DMS 273 treated with DMSO at 0.1 percent for 48 hours (cell line): ENCODE results near the gene ARL2BP.

Experiments
- DNase-seq: peaks from one replicate; lab custom pipeline; 2025; lab: John Stamatoyannopoulos, UW

The ARL2BP gene

DNA sequence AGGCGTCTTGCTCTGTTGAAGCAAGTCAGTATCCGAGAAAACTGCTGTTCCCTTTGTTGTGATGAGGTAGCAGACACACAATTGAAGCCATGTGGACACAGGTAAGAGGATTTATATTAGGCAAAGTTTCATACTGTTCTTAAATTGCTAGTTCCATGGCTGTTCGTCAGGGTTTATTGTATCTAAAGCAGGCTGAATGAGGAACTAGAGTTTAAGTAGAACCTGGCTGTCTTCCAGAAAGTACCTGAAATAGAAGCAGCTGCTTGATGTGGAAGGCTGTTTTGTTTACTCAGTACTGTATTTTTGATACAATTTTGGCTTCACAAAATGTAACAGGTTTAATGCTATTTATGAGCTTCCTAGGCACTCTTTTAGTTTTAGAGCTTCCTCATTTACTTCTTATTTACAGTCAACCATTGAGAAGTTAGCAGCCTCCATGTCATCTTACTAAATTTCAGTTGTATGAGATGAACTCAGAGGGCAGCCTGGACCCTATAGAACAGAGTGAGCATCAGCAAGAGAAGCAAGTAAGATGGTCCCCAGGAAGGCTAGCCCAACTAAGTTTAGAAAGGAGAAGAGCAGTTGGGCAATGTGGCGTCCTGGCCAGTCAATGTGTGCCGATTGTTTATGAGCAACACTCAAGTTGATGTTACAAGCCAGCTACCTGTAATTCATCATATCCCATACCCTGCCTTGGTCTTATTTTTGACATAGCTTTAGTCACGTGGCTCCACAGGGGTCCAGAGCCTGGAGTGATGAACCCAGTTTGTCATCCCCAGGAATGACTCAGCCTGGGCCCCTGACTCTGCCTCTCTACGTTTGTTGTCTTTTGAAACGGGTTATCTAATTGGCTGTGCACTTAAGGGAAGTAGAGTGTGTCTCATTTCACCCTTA lies 9.7 kb upstream of the ARL2BP start:
- no peak for DNase-seq

DNA sequence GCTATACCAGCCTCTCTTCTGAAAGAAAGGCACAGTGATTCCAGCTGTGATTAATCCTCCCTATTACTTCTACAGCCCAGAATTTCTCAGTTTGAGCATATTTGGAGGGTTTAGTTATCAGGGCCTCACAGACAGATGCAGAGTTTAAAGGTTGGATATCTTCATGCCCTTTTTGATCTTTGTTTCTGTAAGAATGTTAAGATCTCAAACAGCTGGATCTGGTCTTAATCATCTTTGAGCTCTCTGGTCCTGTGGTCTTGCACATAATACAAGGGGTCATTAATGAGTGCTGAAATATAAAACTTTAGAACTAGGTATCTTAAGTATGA lies 9.1 kb upstream of the ARL2BP start:
- no peak for DNase-seq

DNA sequence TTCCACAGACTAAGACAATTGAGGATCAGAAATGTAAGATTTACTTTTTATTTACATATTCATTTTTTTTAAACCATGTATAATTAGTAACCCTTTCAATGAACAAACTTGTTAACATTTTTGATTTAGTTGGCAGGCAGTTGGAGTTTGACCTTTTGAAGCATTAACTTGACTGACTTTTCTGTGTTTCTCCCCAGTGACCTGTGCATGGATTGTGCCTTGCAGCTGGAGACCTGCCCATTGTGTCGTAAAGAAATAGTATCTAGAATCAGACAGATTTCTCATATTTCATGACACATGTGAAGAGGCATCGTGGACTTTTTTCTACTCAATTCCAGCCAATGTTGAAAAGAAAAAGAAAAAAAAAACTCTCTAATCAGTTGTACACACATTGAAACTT lies 6.4 kb upstream of the ARL2BP start:
- DNase-seq = no peak

- no peak for DNase-seq
Measured at GRCh38 chr16:57239107-57239506, 6.0 kb upstream of the ARL2BP start.

DNA sequence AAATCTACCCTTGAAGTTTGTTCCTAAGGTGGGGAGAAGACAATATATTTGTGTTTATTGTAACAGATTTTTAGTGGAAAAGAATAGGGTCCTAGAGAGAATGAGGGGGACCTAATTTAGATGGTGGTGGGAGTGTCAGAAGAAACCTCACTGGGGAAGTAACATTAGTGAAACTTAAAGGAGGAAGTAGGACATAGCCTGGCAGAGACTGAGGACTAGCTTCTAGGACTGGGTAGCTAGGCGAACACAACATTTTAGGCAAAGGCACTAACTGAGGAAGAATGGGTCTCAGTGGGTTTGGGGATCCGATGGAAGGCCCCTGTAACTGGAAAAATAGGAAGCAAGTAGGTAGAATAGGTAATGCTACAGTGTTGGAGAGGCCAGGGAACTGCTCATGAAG lies 4.2 kb upstream of the ARL2BP start:
- DNase-seq = no peak

- DNase-seq = no peak
Measured at GRCh38 chr16:57242650-57243049, 2.4 kb upstream of the ARL2BP start.

DNA sequence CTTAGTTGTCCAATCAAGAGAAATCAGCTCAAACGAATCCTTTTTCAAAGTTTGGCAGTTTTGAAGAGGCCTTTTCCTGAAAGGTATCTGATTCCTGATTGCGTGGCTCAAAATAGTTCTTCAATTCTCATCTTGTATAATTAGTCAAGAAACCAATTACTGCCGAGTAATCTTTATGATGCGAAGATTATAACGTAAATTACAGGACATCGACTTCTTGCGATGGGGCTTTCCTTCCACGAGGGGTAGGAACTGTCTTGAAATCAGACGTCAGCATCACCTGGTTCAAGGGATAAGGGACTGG lies 644 bp upstream of the ARL2BP start:
- no peak for DNase-seq

DNA sequence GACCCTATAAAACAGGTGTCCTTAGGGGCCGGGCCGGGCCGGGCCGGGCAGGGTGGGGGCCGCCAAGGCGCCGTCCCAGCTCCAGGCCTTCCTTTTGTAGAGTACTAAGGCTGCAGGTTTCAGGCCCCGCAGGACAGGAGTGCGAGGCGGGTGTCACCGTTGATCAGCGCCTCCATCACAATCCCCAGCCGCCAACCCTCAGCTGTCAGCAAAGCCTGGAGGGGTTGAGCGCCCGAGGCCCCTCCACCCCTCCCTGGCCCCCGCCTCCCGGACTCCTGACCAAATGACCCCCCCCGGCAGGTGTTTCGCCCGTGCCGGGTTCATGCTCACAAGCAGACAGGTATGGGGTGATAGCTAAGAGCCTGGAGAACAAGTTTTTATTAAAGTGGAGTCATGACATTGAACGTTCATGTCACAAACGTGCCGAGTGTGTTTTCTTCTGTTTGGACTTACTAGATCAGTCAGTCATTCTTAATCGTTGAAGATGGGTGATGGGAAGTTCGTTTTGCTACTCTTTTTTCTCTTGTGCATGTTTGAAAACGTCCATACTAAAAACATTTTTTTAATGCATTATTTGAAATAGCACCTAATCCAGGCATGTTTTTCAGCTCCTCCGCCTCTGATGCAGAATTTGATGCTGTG lies 534 bp downstream of the ARL2BP start:
- no peak for DNase-seq

- DNase-seq = no peak
Measured at GRCh38 chr16:57251352-57251751, 6.3 kb downstream of the ARL2BP start.

DNA sequence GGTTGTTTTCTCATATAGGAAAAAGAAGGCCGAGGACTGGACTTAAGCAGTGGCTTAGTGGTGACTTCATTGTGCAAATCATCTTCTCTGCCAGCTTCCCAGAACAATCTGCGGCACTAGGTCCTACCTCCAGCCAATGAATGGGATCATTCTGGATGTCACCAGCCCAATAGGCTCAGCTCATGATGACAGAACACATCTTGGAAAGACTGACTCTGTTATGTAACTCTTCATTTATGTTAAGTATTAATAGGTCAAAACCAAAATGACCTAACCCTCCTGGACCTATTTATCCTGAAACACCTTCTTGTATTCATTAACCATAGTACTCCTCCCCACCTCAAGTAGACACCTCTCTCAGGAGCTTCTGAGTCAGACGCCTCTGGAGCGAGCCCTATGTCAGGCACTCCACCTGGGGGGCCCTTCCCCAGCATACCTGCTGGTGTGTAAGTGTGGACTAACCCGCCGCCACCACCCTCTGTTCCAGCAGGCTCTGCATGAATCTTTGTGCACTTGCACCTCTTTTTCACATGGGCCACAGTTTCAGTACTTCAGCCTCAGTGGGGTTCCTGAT lies 7.2 kb downstream of the ARL2BP start:
- DNase-seq = no peak

DNA sequence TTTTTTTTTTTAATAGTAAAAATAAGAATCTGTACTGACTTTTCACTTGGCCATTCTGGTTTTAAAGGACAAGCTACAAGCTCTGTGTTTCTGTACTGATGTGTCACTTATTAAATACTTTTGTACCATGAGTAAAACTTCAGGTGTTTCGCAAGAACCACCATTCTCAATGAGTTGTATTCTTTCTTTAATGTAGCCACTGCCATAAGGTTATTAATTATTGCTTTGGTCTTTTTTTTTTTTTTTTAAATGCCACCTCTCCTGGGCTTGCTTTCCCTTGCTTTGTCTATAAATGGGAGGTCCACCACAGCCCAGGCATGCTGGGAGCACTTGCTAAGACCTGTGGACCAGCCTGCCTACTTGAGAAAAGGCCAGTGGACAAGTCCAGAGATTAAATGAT lies 8.4 kb downstream of the ARL2BP start:
- DNase-seq = no peak

- DNase-seq = no peak
Measured at GRCh38 chr16:57255686-57256415, 10.8 kb downstream of the ARL2BP start.

DNA sequence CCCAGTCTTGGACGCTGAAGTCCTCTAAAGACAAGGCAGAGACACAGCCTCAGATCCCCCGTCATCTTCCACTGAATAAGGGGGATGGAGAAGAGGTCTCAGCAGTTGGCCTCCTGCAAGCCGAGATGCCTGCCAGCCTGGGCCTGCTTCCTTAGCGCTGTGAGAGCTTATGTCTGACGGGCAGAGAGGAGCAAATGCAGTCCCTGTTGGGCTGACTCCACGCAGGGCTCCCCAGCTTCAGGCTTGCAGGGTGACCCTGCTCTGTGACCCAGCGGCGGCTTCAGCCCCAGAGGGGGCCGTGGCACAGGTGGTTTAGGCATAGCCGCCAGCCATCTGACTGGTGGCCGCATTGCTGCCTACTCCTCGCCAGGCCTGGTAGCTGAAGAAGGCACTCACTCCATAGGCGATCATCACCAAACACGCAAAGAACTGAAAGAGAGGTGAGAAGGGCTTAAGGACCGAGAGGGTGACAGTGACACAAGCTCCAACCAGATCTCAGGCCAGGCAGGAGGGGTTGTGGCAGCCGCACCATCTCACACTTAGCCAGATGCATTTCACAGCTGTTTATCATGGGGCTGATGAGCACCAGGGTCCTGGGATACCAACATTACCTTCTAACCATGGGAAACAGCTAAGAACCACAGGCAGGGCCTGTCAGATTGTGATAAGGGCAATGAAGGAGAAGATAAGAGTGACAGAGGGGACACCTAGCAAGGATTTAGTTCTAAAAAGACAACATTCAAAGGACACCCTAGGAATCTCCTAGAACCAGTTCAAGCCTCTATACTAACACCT lies 11.7 kb downstream of the ARL2BP start:
- DNase-seq = no peak

GRCh38 chr16:57257455-57258070 lies 12.5 kb downstream of the ARL2BP start:
- no peak for DNase-seq

GRCh38 chr16:57258226-57258909 lies 13.3 kb downstream of the ARL2BP start:
- no peak for DNase-seq

GRCh38 chr16:57258910-57259475 lies 13.9 kb downstream of the ARL2BP start:
- no peak for DNase-seq

DNA sequence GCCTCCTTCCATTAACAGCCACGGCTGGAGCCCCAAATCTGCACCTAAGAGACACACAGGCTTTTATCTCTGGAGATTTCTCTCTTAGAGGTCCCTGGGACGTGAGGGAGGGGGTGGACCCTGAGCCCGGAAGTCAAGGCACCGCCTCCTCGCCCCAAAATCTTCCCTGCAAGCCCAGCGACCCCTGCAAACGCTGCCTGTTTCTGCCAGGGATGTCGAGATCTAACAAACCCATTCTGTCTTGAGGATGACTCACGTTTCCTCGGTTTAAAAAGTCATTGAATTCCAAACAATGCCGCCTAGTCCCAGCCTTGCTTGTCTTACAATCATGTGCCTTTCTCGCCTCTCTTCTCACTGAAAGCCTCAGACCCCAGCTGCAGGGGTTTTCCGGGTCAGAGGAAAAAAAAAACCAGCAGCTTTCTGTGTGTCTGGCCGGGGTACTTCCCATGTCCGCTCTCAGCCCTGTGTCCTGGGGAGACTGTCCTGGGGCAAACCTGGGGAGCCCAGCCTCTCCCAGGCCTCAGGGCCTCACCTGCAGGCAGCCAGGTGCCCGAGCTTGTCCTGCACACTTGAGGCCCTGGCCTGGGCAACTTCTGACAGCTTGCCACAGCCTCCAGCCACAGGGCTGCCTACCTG lies 15.4 kb downstream of the ARL2BP start:
- no peak for DNase-seq

DNA sequence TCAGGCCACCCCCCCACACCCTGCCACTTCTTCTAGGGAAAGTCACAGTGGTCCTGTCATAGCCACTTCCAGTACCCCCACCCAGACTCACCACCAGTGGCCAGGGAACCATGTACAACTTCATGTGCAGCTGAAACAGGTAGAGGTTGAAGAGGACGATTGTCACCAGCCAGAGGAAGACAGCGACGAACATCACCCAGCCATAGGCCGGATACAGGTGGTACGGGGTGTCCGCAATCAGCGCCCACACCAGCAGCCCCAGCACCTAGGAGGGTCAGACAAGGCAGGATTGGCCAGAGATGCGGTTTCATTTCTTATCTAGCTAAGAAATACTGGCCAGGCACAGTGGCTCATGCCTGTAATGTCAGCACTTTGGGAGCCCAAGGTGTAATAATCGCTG lies 16.7 kb downstream of the ARL2BP start:
- DNase-seq = no peak

- no peak for DNase-seq
Measured at GRCh38 chr16:57262841-57263540, 17.9 kb downstream of the ARL2BP start.
